Fibroblast of villous mesenchyme (primary cell): Measurements from ENCODE around the gene ERBB4. TPM values are rescaled to one million over a fixed set of nuclear protein-coding genes. Genes with fewer than 3 reads are reported as not detected.

Experiments
- DNase-seq: peaks from one replicate; pipeline ENCODE4 v3.0.0-alpha.2; 2010; ENCODE audit warnings: low read depth
- H3K4me3 ChIP-seq: 2 replicates; pipeline ENCODE4 v1.5.1; 2011; ENCODE audit warnings: low read depth, mild to moderate bottlenecking, low read length
- total RNA-seq: library from RNA; depleted of rRNA; stranded (reverse); fragments of >200 nt; gene quantifications from 2 replicates; pipeline ENCODE4 v1.2.3, GENCODE V29; 2012
- TF ChIP-seq, protein P1 (sequence below): IDR thresholded peaks from 2 replicates; pipeline ENCODE4 v1.5.1; 2012; ENCODE audit warnings: low read depth, mild to moderate bottlenecking, low read length; ENCODE audit not compliant: insufficient read depth

The ERBB4 gene
- total RNA-seq, 1 donor: under 0.01 TPM

- DNase-seq: no peak
- TF ChIP-seq, protein P1, sequence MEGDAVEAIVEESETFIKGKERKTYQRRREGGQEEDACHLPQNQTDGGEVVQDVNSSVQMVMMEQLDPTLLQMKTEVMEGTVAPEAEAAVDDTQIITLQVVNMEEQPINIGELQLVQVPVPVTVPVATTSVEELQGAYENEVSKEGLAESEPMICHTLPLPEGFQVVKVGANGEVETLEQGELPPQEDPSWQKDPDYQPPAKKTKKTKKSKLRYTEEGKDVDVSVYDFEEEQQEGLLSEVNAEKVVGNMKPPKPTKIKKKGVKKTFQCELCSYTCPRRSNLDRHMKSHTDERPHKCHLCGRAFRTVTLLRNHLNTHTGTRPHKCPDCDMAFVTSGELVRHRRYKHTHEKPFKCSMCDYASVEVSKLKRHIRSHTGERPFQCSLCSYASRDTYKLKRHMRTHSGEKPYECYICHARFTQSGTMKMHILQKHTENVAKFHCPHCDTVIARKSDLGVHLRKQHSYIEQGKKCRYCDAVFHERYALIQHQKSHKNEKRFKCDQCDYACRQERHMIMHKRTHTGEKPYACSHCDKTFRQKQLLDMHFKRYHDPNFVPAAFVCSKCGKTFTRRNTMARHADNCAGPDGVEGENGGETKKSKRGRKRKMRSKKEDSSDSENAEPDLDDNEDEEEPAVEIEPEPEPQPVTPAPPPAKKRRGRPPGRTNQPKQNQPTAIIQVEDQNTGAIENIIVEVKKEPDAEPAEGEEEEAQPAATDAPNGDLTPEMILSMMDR: no peak
- no peak overlapping the region for H3K4me3 ChIP-seq
Measured at GRCh38 chr2:212318636-212319035, 220.0 kb downstream of the ERBB4 start.

GRCh38 chr2:212314680-212315079, 223.9 kb downstream of the ERBB4 start:
- no peak for DNase-seq
- TF ChIP-seq, protein P1: no peak

GRCh38 chr2:212311807-212312404, 226.7 kb downstream of the ERBB4 start:
- TF ChIP-seq, protein P1: no peak
- no peak for DNase-seq
- no peak overlapping the region for H3K4me3 ChIP-seq

More at GRCh38 chr2:212314680-212315079, 223.9 kb downstream of the ERBB4 start:
- no peak overlapping the region for H3K4me3 ChIP-seq

DNA sequence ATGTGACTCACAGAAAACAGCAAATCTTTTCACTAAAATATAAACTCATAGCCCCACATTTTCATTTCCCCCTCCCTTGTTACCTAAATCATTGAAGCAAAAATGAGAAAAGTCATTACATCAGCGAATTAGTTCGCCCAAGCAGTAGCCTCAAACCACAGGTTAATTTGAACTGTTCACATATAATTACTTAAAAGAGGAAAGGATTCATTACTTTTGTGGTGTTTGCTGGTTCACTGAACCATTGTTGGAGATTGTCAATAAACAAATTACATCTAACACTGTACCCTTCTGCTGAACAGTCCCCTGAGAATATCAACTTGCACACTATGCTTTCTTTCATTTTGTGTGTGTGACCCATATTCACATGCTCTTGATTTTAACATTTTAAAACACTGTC, 238.7 kb downstream of the ERBB4 start:
- no peak for DNase-seq
- TF ChIP-seq, protein P1: no peak
- no peak overlapping the region for H3K4me3 ChIP-seq

- TF ChIP-seq, protein P1: no peak
- no peak overlapping the region for H3K4me3 ChIP-seq
- no peak for DNase-seq
Measured at GRCh38 chr2:212299333-212299732, 239.3 kb downstream of the ERBB4 start.

- H3K4me3 ChIP-seq: no peak overlapping the region
- TF ChIP-seq, protein P1: no peak
- DNase-seq: no peak
Measured at GRCh38 chr2:212295571-212295970, 243.0 kb downstream of the ERBB4 start.

DNA sequence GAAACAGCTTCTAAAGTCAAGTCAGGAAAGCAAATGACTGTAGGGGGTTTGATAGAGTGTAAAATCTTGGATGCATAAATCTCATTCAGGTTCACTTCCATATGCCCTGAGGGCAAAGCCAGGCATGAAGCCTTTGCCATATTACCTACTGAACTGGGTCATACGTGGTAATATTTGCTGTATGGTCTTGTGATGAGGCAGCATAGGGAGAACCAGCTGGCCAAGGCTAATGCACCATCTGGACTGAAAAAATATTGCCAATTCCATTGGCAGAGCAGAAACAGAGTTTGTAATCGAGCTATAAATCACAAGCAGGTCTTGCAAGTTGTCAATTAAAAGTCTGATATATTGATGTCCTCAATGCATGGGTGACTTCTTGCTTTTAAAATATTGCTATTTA, 243.8 kb downstream of the ERBB4 start:
- no peak overlapping the region for H3K4me3 ChIP-seq
- TF ChIP-seq, protein P1: no peak
- no peak for DNase-seq
